ENCODE results near the gene RHOF. TPM values are rescaled to one million over a fixed set of nuclear protein-coding genes. Genes with fewer than 3 reads are reported as not detected.

RHOF gene
- total and polyA plus RNA-seq, 2 of the 13 experiments (the other 11 are each of a cell fraction or from before 2014, with no cell fraction given) = 14.6 to 32.2 TPM

DNA sequence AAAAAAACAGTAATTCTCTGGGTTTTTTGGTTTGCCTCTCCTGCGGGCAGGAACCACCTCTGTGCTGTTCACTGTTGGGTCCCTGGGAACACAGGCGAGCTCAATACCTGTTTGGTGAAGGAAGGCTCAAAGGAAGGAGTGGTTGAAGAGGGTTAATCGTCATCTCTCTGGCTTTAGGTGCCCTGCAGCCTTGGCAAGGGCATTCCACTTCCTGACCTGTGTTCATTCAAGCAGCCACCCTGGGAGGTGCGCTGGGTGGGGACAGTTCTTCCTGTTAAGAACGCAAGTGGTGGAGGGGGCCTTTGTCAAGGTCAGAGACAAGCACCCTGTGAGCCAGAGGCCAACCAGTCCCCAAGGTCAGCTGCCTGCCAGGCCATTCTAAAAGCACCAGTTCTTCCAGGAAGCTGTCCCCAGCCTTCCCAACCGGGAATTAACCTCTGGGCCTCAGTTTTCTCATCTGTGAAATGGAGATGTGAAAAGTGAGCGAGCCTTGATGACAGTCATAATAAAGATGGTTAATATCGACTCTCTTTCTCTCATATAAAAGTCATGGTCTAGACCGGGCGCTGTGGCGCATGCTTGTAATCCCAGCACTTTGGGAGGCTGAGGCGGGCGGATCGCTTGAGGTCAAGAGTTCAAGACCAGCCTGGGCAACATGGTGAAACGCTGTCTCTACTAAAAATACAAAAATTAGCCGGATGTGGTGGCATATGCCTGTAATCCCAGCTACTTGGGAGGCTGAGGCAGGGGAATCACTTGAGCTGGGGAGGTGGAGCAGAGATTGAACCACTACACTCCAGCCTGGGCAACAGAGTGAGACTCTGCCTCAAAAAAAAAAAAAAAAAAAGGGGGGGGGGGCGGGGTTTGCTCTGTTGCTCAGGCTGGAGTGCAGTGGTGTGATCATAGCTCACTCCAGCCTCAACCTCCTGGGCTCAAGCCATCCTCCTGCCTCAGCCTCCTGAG is 6.1 kb downstream of the RHOF start (continued):
- TF ChIP-seq, protein P1, sequence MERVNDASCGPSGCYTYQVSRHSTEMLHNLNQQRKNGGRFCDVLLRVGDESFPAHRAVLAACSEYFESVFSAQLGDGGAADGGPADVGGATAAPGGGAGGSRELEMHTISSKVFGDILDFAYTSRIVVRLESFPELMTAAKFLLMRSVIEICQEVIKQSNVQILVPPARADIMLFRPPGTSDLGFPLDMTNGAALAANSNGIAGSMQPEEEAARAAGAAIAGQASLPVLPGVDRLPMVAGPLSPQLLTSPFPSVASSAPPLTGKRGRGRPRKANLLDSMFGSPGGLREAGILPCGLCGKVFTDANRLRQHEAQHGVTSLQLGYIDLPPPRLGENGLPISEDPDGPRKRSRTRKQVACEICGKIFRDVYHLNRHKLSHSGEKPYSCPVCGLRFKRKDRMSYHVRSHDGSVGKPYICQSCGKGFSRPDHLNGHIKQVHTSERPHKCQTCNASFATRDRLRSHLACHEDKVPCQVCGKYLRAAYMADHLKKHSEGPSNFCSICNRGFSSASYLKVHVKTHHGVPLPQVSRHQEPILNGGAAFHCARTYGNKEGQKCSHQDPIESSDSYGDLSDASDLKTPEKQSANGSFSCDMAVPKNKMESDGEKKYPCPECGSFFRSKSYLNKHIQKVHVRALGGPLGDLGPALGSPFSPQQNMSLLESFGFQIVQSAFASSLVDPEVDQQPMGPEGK (CRISPR knock-in tag; IDR thresholded peaks at IDR 0.05) = peak; percentile 57; the same call in 1 of the 2 replicates
- peak; percentile 81 for TF ChIP-seq RCOR2 (CRISPR knock-in tag; IDR thresholded peaks at IDR 0.05)
- TF ChIP-seq KDM1A (CRISPR knock-in tag; IDR thresholded peaks at IDR 0.05) = peak; percentile 86; the same call in 1 of the 2 replicates
- TF ChIP-seq ZNF770 (CRISPR knock-in tag; IDR thresholded peaks at IDR 0.05) = peak; percentile 49; the same call in 1 of the 2 replicates
- TF ChIP-seq RXRA (CRISPR knock-in tag; IDR thresholded peaks at IDR 0.05) = peak; percentile 49; the same call in 1 of the 2 replicates
- no peak for TF ChIP-seq HNF1A (IDR thresholded peaks at IDR 0.05; ENCODE audit: low read depth)
- no peak for TF ChIP-seq HNF1A (CRISPR knock-in tag; IDR thresholded peaks at IDR 0.05; ENCODE audit: borderline replicate concordance)
- no peak for TF ChIP-seq NR2F6 (IDR thresholded peaks at IDR 0.05)
- TF ChIP-seq NR2F6 (CRISPR knock-in tag; IDR thresholded peaks at IDR 0.05) = peak; percentile 45
- 0 out of 2 replicates have a peak, but pooled peaks have one; percentile 23 for TF ChIP-seq HIC2 (CRISPR knock-in tag; IDR thresholded peaks at IDR 0.05; ENCODE audit: low read depth)
- TF ChIP-seq GATAD2A (CRISPR knock-in tag; IDR thresholded peaks at IDR 0.05) = peak; percentile 24; the same call in 1 of the 2 replicates
- TF ChIP-seq RARA (CRISPR knock-in tag; IDR thresholded peaks at IDR 0.05) = peak; percentile 55

All from HepG2 (cell line).